ENCODE data around the gene DNAJC11. TPM values are rescaled to one million over a fixed set of nuclear protein-coding genes. Genes with fewer than 3 reads are reported as not detected.

The DNAJC11 gene
- total RNA-seq, 1 experiment from 2014 or later, result 106 TPM

DNA sequence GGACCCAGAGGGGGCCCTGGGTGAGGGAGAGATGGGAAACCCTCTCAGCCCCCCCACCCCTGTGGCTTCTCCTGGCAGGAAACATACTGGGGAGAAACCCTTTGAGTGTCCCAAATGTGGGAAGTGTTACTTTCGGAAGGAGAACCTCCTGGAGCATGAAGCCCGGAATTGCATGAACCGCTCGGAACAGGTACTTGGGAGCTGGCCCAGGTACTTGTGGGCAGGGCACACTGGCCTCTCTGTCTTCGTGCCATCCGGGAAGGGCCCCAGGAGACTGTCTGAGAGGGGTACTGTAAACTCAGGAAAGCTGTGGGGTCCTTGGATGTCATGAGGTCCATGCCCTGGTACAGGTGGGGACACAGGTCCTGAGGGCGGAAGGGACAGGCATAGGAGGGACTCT lies 115.8 kb downstream of the DNAJC11 start:
- TF ChIP-seq, protein P1, sequence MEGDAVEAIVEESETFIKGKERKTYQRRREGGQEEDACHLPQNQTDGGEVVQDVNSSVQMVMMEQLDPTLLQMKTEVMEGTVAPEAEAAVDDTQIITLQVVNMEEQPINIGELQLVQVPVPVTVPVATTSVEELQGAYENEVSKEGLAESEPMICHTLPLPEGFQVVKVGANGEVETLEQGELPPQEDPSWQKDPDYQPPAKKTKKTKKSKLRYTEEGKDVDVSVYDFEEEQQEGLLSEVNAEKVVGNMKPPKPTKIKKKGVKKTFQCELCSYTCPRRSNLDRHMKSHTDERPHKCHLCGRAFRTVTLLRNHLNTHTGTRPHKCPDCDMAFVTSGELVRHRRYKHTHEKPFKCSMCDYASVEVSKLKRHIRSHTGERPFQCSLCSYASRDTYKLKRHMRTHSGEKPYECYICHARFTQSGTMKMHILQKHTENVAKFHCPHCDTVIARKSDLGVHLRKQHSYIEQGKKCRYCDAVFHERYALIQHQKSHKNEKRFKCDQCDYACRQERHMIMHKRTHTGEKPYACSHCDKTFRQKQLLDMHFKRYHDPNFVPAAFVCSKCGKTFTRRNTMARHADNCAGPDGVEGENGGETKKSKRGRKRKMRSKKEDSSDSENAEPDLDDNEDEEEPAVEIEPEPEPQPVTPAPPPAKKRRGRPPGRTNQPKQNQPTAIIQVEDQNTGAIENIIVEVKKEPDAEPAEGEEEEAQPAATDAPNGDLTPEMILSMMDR (conservative IDR thresholded peaks at IDR 0.05; ENCODE audit: low read depth, low read length), result no peak
- no peak for TF ChIP-seq EZH2 (IDR thresholded peaks at IDR 0.05; ENCODE audit: borderline replicate concordance, low read depth, low read length, poor library complexity, severe bottlenecking)
- H3K36me3 ChIP-seq (ENCODE audit: insufficient read depth, low read length, poor library complexity, severe bottlenecking), result peaks cover 29% of the 10 kb centered on the region
- H3K4me3 ChIP-seq (ENCODE audit: low read depth, low read length, poor library complexity, severe bottlenecking), result no peak overlapping the region
- BruUV-seq (replicated peaks), result no TSS peak
- H3K27ac ChIP-seq (ENCODE audit: low read depth, low read length, poor library complexity, severe bottlenecking), result no peak overlapping the region
- DNase-seq (ENCODE audit: low spot score), result no peak
- ChIA-PET CTCF (no interaction called here), POLR2A (ENCODE audit: low non-redundant PET) (no interaction called here)
- H3K4me1 ChIP-seq (ENCODE audit: insufficient read depth, low read length, poor library complexity, severe bottlenecking), result peaks cover 4% of the 10 kb centered on the region
- H3K9me3 ChIP-seq (ENCODE audit: low read depth, low read length, poor library complexity, severe bottlenecking), result no peaks in the 10 kb centered on the region
- H3K27me3 ChIP-seq (replicated peaks; ENCODE audit: insufficient read depth, low read depth, low read length, poor library complexity), result no peaks in the 10 kb centered on the region
- intact Hi-C loops (cut with micrococcal nuclease; ENCODE audit: unreplicated experiment), result no loop called here

DNA sequence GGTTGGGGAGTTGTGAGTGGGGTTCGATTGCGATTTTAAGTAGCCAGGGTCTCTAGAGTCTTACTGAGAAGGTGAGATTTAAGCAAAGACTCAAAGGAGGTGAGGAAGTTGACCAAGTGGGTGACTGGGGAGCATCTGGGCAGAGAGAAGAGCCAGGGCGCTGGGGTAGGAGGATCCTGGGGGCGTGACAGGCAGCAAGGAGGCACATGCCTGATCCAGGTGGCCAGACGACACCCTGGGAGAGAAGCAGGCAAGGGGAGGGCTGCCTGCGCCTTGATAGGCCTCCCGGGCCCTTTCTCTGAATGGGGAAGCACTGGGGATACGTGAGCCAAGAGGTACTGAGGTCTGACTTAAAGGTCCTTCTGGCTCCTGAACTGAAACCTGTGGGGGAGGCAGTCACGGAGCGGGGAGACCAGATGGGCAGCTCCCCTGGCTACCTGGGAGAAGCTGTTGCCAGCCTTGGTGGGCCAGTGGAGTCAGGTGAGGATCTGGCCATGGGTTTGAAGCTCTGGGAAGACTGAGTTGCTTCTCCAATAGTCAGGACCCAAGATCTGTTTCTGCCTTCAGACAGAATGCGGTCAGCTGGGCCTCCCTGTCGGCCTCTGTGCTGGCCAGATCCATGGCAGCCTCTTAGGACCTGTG lies 116.4 kb downstream of the DNAJC11 start:
- ChIA-PET CTCF (no interaction called here), POLR2A (ENCODE audit: low non-redundant PET) (no interaction called here)
- H3K27ac ChIP-seq (ENCODE audit: low read depth, low read length, poor library complexity, severe bottlenecking), result no peak overlapping the region
- no peak for TF ChIP-seq EZH2 (IDR thresholded peaks at IDR 0.05; ENCODE audit: borderline replicate concordance, low read depth, low read length, poor library complexity, severe bottlenecking)
- TF ChIP-seq, protein P1 (conservative IDR thresholded peaks at IDR 0.05; ENCODE audit: low read depth, low read length), result no peak
- H3K4me3 ChIP-seq (ENCODE audit: low read depth, low read length, poor library complexity, severe bottlenecking), result no peak overlapping the region
- H3K9me3 ChIP-seq (ENCODE audit: low read depth, low read length, poor library complexity, severe bottlenecking), result no peaks in the 10 kb centered on the region
- H3K27me3 ChIP-seq (replicated peaks; ENCODE audit: insufficient read depth, low read depth, low read length, poor library complexity), result no peaks in the 10 kb centered on the region
- peaks cover 27% of the 10 kb centered on the region for H3K36me3 ChIP-seq (ENCODE audit: insufficient read depth, low read length, poor library complexity, severe bottlenecking)
- peaks cover 10% of the 10 kb centered on the region for H3K4me1 ChIP-seq (ENCODE audit: insufficient read depth, low read length, poor library complexity, severe bottlenecking)
- BruUV-seq (replicated peaks), result no TSS peak
- no peak for DNase-seq (ENCODE audit: low spot score)
- intact Hi-C loops (cut with micrococcal nuclease; ENCODE audit: unreplicated experiment), result no loop called here

Other genes starting within 250 kb of the DNAJC11 start
- gene TNFRSF25, start 235.6 kb downstream of the DNAJC11 start, total RNA-seq (2021), result 0.97 and 1.5 TPM in 2 replicates
- gene PLEKHG5, start 210.1 kb downstream of the DNAJC11 start, total RNA-seq (2021), result 0.86 and 2.3 TPM in 2 replicates
- gene NOL9, start 147.3 kb downstream of the DNAJC11 start, total RNA-seq (2021), result 48.5 and 55.6 TPM in 2 replicates
- gene TAS1R1, start 146.5 kb downstream of the DNAJC11 start, total RNA-seq (2021), result not detected in 2 replicates
- 29.9 and 35.3 TPM in 2 replicates for gene ZBTB48, start 121.8 kb downstream of the DNAJC11 start, total RNA-seq (2021)
- 29.4 and 38.0 TPM in 2 replicates for gene KLHL21, start 98.9 kb downstream of the DNAJC11 start, total RNA-seq (2021)
- 37.8 and 44.2 TPM in 2 replicates for gene PHF13, start 88.1 kb downstream of the DNAJC11 start, total RNA-seq (2021)
- 23.6 and 27.9 TPM in 2 replicates for gene THAP3, start 76.9 kb downstream of the DNAJC11 start, total RNA-seq (2021)
- 85.2 and 92.2 TPM in 2 replicates for gene CAMTA1, start 83.6 kb upstream of the DNAJC11 start, total RNA-seq (2021)

Data from A673 (cell line).